LNCaP clone FGC (cell line): ENCODE results near the gene RASSF4.

ENCODE experiments used
- DNase-seq: peaks from one replicate; pipeline ENCODE4 v3.0.0-alpha.2; 2011; ENCODE audit warnings: low read depth
- H3K4me3 ChIP-seq: 2 replicates; pipeline ENCODE4 v1.5.1; 2011; ENCODE audit warnings: mild to moderate bottlenecking, low read depth, low read length, control low read depth
- TF ChIP-seq, protein P1 (sequence below): IDR thresholded peaks from 2 replicates; pipeline ENCODE4 v1.5.1; 2012; ENCODE audit warnings: mild to moderate bottlenecking; ENCODE audit not compliant: control insufficient read depth, insufficient read depth; ENCODE audit errors: extremely low read depth

RASSF4 gene

DNA sequence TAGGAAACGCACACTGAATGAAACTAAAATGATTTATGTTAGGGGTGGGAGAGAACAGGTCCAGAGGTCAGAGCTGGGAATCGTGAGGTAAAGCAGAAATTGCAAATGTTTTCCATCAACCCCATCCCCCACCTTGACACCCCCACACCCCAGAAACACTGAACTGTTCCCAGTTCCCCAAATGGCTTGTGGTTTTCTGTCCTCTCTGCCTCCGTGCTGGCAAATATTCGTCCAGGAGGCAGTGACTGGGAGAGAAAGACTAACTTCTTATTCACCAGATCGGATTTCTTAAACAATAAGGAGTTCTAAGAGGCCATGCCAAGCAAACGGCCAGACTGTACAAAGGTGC is 730 bp upstream of the RASSF4 start:
- H3K4me3 ChIP-seq, result peak overlapping the region; percentile 69
- TF ChIP-seq, protein P1, sequence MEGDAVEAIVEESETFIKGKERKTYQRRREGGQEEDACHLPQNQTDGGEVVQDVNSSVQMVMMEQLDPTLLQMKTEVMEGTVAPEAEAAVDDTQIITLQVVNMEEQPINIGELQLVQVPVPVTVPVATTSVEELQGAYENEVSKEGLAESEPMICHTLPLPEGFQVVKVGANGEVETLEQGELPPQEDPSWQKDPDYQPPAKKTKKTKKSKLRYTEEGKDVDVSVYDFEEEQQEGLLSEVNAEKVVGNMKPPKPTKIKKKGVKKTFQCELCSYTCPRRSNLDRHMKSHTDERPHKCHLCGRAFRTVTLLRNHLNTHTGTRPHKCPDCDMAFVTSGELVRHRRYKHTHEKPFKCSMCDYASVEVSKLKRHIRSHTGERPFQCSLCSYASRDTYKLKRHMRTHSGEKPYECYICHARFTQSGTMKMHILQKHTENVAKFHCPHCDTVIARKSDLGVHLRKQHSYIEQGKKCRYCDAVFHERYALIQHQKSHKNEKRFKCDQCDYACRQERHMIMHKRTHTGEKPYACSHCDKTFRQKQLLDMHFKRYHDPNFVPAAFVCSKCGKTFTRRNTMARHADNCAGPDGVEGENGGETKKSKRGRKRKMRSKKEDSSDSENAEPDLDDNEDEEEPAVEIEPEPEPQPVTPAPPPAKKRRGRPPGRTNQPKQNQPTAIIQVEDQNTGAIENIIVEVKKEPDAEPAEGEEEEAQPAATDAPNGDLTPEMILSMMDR, result no peak

DNA sequence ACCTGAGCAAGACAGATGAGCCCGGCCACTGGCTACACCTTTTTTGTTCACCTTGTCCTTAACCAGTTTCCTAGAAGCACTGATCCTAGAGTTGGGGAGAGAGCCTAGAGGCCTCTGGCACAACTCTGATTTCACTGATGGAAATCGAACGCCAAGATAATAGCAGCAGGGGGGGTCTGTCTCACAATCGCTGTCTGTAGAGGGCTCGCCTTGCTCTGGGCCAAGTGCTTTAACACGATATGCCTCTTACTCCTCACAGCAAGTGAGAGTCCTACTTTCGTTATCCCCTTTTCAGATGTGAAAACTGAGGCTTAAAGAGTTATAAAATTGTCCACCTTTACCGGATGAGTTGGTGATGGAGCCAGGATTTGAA is 472 bp downstream of the RASSF4 start:
- peak overlapping the region; percentile 53 for H3K4me3 ChIP-seq
- TF ChIP-seq, protein P1, result no peak
- no peak for DNase-seq

More for the DNA sequence above, 730 bp upstream of the RASSF4 start:
- DNase-seq, result no peak

DNA sequence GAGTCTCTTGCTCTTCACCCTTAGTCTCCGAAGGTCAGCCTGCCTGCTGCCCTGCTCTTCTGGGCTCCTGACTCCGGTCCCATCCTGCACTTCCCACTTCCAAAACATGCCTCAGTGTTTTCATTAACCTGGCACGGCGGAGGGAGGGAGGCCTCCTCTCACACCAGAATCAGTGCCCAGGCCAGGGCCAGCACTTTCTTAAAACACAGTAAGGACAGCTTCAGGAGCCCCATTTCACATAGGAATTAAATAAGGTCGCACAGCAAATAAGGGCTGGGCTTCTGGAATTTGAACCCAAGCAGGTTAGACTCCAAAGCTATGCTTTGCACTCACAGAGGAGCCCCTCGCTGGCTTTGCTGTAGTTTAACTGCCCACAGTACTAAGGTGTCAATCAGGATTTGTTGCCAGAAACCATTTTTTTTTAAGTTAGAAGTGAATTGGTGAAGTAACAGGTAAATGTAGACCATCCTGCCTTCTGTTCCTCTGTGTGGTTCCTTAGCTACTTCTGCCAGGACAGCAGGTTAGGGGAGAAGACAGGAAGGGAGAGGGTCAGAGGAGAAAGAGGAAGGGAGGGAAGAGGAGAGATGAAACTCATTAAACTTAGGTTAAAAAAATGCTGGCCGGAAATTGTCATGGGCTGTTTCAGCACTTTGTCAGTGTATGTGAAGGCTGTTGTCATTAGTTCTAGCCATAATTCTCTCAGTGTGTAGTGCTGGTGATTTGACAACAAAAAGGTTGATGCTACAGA is 1.1 kb downstream of the RASSF4 start:
- peak overlapping the region; percentile 53 for H3K4me3 ChIP-seq

DNA sequence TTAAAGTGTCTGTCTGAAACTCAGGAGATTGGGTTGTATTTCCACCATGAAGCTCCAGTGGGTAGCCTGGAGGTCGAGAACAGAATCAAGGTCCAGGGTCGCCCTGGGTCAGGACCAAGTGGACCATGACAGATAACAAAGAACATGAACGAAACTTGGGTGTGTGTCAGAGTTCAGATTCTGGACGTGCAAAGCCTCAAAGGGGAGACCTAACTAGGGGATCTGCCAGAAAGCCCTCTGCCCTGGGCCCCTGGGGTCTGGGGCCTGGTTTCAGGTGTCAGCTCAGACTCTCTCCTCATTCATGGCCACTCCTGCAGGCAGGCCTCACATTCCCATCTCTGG is 1.6 kb downstream of the RASSF4 start:
- H3K4me3 ChIP-seq, result no peak overlapping the region
- no peak for DNase-seq
- TF ChIP-seq, protein P1, result no peak

More for the DNA sequence above, 1.1 kb downstream of the RASSF4 start:
- TF ChIP-seq, protein P1, result no peak
- no peak for DNase-seq

DNA sequence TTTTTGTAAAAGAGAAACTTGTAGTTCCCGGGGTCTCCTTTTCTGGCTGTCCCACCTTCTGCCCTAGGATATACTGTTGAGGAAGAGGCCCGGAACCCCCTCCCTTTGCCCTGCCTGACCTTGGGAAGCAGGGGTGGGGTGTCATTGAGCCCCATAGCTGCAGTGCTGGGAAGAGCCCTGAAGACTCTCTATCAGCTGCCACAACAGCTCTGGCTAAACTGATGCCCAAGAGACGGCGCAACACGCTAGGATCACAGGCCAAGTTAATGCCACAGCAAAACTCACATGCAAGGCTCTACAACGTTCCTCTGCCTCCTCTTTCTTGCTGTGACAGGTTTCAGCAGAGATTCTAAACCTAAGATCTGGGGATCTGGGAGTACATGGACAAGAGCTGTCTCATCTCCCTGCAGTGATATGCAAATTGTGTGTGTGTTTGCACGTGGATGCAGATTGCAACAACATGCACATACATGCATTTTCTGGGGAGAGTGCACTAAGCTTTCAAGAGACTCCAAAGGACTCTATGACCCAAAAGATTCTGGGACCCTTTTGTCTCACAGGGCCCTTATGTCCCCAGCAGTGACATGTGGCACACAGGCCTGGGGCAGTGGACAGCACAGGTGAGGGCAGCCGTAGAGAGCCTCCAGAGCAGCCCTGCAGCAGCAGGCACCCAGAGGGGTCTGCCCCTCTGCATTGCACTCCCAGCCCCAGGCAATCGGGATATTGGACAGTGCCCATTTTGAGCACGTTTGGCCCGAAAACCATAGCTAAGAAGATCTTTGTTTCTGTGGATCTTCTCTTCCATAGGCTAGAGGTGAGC is 2.5 kb downstream of the RASSF4 start:
- DNase-seq, result no peak
- H3K4me3 ChIP-seq, result no peak overlapping the region
- TF ChIP-seq, protein P1, result no peak

DNA sequence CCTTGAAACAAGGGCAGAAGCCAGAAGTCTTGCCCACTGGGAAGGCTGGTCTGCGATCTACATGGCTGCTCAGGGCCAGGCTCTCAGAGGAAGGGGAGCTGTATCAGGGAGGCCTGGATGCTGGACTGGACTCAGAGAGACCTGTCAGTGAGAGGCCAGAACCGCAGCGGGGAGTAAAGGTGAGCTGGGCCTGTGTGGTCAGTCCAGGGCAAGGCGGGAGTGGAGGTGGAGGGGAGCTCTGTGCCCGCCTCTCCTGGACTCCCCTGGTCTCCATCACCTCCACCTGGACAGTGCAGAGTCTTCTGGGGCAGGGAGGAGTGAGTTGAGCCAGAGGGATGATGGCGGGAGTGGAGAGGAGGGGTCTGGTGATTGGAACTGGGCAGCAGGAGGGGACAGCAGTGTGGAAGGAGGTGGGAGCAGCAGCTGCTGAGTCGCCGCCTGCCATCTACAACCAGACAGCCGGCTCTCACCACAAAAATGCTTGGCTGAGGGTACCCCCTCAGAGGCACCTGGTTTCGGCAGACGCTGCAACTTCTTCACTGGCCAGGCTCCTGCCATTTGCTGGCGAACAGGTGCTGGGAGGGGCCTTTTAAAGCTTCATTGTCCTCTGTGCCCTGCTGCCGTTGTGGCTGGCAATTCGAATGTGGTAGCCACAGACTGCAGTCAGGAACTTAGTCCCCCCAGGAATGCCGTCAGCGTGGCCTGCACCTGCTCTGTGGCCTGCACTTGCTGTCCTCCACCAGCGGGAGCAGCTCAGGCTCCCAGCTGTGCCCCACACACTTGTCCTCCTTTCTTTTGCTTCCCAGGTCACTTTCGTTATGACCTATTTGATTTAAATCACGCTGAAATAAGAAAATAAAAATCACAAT is 3.5 kb downstream of the RASSF4 start:
- TF ChIP-seq, protein P1, result no peak
- no peak overlapping the region for H3K4me3 ChIP-seq
- no peak for DNase-seq
